ENCODE measurements around the gene RAB31.

RAB31 gene

DNA sequence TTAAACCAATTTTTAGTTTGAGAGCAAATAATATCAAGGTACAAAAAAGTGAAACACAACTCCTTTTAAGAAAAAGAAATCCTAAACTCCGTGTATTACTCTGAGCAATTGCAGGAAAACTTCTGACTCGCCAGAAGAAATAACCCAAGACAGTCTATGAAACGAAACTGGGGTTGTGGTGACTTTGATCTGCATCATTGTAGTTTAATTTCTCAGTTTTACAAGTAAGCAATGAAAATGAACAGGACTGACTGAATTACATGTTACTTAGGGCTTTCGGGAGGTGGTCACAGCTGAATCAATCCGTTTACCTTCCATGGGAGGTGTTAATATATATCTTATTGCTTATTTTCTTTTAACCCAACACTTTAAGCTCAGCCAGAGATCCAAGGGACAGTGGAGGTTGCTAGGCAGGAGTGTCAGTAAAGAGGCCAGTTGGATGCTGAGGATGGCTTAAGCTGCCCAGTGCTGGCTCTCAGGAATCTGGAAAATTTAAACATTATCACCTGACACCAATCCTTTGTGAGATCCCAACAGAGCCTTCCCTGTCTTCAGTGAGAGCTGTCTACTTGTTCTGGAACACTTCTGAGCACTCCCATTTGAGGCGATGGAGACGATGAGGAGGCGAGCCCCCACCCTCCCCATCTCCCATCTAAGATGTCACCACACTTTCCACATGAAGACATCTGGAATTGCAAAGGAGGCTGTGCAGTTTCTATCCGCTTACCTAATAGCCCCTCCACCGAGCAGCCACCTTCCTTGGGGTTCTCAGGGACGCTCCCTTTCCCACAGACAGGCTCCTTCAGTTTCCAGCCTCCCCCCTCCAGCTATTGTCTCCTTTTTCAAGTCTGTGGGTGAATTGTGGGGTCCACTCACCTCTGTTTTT lies 3.6 kb upstream of the RAB31 start:
- TF ChIP-seq, protein P1, sequence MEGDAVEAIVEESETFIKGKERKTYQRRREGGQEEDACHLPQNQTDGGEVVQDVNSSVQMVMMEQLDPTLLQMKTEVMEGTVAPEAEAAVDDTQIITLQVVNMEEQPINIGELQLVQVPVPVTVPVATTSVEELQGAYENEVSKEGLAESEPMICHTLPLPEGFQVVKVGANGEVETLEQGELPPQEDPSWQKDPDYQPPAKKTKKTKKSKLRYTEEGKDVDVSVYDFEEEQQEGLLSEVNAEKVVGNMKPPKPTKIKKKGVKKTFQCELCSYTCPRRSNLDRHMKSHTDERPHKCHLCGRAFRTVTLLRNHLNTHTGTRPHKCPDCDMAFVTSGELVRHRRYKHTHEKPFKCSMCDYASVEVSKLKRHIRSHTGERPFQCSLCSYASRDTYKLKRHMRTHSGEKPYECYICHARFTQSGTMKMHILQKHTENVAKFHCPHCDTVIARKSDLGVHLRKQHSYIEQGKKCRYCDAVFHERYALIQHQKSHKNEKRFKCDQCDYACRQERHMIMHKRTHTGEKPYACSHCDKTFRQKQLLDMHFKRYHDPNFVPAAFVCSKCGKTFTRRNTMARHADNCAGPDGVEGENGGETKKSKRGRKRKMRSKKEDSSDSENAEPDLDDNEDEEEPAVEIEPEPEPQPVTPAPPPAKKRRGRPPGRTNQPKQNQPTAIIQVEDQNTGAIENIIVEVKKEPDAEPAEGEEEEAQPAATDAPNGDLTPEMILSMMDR (IDR thresholded peaks at IDR 0.05) = no peak

DNA sequence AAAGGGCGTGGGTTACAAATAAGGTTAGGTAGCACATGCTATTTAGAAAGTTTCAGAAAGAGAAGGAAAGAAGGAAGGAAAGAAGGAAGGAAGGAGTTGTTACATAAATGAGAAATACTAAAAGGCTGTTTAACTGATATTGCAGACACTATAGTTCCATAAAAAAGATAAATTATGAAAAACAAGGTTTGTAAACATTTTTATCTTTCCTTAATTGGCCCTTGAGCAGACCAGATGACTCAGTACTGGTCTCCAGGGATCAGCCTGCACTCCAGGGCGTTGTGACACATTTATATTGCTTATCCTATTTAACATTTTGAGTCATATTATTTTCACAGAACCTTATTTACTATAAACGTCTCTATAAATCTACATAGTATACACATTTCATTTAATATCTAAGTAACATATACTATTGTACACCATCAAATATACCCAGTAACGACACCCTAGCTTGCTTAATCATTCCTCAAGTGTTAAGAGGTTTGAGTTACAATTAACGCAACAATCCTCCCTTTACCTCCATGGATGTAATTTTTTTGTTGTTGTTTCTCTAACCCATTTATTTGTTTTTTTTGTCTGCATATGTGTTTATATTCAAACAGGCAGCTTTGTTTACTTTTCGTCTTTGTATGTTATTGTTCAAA lies 2.8 kb upstream of the RAB31 start:
- TF ChIP-seq, protein P1 (IDR thresholded peaks at IDR 0.05) = no peak

DNA sequence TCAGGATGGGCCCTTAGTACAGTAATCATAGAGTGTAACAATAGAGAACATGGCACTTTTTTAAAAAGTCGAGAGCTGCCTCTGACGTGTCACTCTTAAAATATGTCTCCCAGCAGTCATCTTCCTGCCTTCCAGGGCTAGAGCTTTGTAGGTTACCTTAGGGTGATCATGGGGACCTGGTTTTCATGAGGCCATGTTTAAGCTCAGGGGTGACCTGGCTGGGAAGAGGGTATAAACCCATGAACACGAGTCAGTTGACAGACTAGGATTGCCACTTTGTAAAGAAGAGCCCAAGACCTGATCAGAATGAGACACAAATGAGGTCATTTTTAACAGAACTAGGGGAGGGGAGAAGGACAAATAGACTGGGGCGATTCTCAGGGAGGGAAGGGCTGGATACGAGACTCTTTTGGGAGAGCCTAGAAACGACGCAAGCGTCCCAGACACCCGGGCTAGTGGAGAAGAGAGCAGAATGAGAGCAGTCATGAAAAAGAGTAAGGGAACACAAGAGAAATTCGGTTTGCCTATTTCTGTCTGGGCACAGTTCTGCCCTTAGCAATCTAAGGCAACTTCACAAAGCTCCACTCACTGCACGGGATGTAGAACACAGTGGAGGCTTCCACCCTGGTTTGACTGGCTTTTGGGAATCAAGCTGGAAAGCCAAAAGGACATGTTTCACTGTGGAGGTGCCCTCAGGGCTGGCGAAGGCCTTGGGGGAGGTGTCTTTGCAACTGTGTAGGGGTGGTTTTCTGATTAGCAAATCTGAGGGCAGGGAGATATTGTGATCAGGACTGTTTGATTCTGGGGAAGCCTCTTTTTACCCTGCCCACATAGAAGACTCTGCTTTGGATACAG lies 1.8 kb upstream of the RAB31 start:
- TF ChIP-seq, protein P1 (IDR thresholded peaks at IDR 0.05) = no peak

DNA sequence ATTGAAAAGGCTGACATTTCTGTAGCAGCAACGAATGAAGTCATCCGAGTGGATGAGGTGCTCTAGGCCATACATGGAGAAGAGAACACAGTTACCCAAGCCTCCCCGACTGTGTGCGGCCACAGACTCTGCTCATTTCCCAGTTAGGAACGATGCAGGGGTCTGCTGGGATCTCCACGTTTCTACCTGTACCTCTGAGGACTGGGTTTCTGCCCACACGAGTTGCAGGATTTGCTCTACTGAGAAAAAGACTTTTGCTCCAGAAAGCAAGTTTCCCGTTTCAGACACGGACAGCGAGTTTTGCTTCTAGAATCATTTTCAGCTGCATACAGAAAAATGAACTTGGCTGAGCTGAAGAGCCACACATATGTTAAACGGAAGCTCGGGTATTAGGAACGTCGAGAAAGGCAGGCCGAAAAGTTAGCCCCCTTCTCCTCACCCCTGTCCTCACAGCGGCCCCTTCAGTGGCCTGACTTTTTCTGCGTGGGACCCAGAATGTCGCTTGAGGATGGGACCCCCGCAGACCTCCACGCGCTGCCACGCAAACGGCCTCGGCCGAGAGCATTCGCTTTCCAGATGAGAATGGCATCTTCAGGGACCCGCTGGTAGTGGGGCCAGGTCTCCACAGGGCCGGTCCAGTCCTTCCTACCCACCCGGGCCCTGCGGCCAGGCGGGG lies 582 bp upstream of the RAB31 start:
- TF ChIP-seq, protein P1 (IDR thresholded peaks at IDR 0.05) = no peak

DNA sequence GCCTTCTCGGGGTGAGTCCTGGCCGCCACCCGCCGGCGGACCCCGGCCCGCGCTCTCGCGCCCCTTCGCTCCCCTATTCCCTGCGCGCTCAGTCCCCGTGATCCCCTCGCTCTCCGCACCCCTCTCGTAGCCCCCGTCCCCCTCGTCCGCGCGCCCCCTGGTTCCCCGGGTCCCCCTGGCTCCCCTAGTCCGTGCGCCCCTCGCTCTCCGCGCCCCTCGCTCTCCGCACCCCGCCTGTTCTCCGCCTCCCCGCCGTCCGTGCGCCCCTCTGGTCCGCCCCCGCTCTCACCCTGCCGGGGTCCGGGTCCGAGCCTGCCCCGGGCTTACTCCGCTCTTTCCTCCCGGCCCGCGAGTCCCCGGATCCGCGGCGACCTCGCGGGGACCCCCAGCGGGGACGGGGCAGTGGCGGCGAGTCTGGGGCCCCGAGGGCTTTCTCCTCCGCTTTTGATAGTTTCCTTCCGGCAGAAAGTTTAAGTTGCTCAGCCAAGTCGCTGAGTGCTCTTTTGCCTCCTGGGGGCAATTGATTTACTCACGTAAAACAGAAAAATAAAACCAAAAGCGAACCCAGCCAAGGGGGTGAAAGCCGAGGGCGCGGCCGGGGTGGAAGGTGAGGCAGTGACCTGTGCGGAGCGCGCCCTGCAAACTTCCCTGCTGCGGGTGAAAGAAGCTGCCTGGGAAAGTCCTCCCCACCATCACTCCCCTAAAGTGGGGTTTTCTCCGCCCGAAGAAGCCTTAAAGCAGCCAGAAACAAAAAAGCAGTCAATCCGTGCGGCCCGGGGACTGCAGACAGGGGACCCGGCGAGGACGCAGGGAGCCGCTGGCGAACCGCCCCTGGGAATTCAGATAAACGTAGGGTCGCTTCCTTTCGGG lies 568 bp downstream of the RAB31 start:
- TF ChIP-seq, protein P1 (IDR thresholded peaks at IDR 0.05) = no peak

DNA sequence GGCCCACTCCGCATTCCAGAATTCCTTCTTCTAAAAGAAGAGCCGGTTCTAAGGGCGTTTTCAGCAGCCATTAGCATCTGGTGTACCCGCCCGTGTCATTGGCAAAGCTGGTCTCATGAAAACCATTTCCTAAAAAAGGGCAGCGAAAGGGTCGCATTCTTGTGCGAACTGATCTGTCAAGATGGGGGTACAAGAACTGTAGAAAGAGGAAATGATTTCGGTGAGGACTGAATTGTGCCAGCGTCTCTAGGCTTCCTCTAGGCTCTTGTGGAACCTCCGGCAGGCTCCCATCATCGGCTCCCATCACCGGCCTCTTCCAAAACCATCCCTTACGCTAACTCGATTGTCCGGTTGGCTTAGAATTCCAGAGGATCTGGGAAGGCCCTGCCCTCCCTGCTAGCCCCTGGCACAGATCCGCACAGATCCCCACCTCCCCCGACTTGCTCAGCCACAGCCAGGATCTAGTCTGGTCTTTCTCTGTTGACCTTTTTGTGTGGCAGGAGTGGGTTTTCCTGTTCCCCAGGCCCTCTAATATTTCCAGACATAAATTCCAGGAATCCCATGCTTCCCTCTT lies 1.3 kb downstream of the RAB31 start:
- TF ChIP-seq, protein P1 (IDR thresholded peaks at IDR 0.05) = no peak
